ENCODE results near the gene PTPRR. TPM values are rescaled to one million over a fixed set of nuclear protein-coding genes. Genes with fewer than 3 reads are reported as not detected.

The PTPRR gene
- total RNA-seq, 1 donor from 2014 or later = 0.33 TPM

GRCh38 chr12:70628701-70629480 lies 291.6 kb downstream of the PTPRR start:
- peaks cover 56% of the 10 kb centered on the region for H3K36me3 Mint-ChIP-seq (ENCODE audit: low read depth, unreplicated experiment)
- H3K4me3 Mint-ChIP-seq (ENCODE audit: unreplicated experiment) = peak overlapping the region; percentile 27
- H3K9me3 Mint-ChIP-seq (ENCODE audit: unreplicated experiment) = no peaks in the 10 kb centered on the region
- TF ChIP-seq CTCF (IDR thresholded peaks at IDR 0.05; ENCODE audit: unreplicated experiment) = no peak
- peaks cover 63% of the 10 kb centered on the region for H3K4me1 Mint-ChIP-seq (ENCODE audit: unreplicated experiment)
- DNase-seq (ENCODE audit: low spot score) = no peak
- peaks cover 5% of the 10 kb centered on the region for H3K27me3 Mint-ChIP-seq (ENCODE audit: unreplicated experiment)
- H3K27ac Mint-ChIP-seq (ENCODE audit: unreplicated experiment) = no peak overlapping the region

GRCh38 chr12:70627677-70628076 lies 292.9 kb downstream of the PTPRR start:
- Mint-ChIP-seq H3K27me3 (ENCODE audit: unreplicated experiment) (peaks cover 5% of the 10 kb centered on the region), H3K36me3 (ENCODE audit: low read depth, unreplicated experiment) (peaks cover 46% of the 10 kb centered on the region), H3K9me3 (ENCODE audit: unreplicated experiment) (no peaks in the 10 kb centered on the region), H3K4me1 (ENCODE audit: unreplicated experiment) (peaks cover 66% of the 10 kb centered on the region), H3K27ac (ENCODE audit: unreplicated experiment) (no peak overlapping the region), H3K4me3 (ENCODE audit: unreplicated experiment) (no peak overlapping the region)
- no peak for DNase-seq (ENCODE audit: low spot score)
- TF ChIP-seq CTCF (IDR thresholded peaks at IDR 0.05; ENCODE audit: unreplicated experiment) = no peak

- TF ChIP-seq CTCF (IDR thresholded peaks at IDR 0.05; ENCODE audit: unreplicated experiment) = no peak
- H3K9me3 Mint-ChIP-seq (ENCODE audit: unreplicated experiment) = no peaks in the 10 kb centered on the region
Measured at GRCh38 chr12:70626180-70626579, 294.4 kb downstream of the PTPRR start.

GRCh38 chr12:70619471-70620152 lies 300.9 kb downstream of the PTPRR start:
- no peak for TF ChIP-seq CTCF (IDR thresholded peaks at IDR 0.05; ENCODE audit: unreplicated experiment)
- H3K4me3 Mint-ChIP-seq (ENCODE audit: unreplicated experiment) = peak overlapping the region; percentile 16
- H3K27ac Mint-ChIP-seq (ENCODE audit: unreplicated experiment) = peak overlapping the region; percentile 62
- DNase-seq (ENCODE audit: low spot score) = no peak
- peaks cover 75% of the 10 kb centered on the region for H3K4me1 Mint-ChIP-seq (ENCODE audit: unreplicated experiment)
- H3K36me3 Mint-ChIP-seq (ENCODE audit: low read depth, unreplicated experiment) = peaks cover 49% of the 10 kb centered on the region
- peaks cover 1% of the 10 kb centered on the region for H3K27me3 Mint-ChIP-seq (ENCODE audit: unreplicated experiment)
- H3K9me3 Mint-ChIP-seq (ENCODE audit: unreplicated experiment) = no peaks in the 10 kb centered on the region

More at GRCh38 chr12:70626180-70626579, 294.4 kb downstream of the PTPRR start:
- peaks cover 39% of the 10 kb centered on the region for H3K36me3 Mint-ChIP-seq (ENCODE audit: low read depth, unreplicated experiment)
- peaks cover 62% of the 10 kb centered on the region for H3K4me1 Mint-ChIP-seq (ENCODE audit: unreplicated experiment)
- DNase-seq (ENCODE audit: low spot score) = no peak
- H3K27ac Mint-ChIP-seq (ENCODE audit: unreplicated experiment) = no peak overlapping the region
- H3K27me3 Mint-ChIP-seq (ENCODE audit: unreplicated experiment) = peaks cover 5% of the 10 kb centered on the region
- peak overlapping the region; percentile 81 for H3K4me3 Mint-ChIP-seq (ENCODE audit: unreplicated experiment)

GRCh38 chr12:70618371-70618770 lies 302.2 kb downstream of the PTPRR start:
- DNase-seq (ENCODE audit: low spot score) = no peak
- TF ChIP-seq CTCF (IDR thresholded peaks at IDR 0.05; ENCODE audit: unreplicated experiment) = no peak
- no peaks in the 10 kb centered on the region for H3K9me3 Mint-ChIP-seq (ENCODE audit: unreplicated experiment)

More at GRCh38 chr12:70618371-70618770, 302.2 kb downstream of the PTPRR start:
- peak overlapping the region; percentile 16 for H3K4me3 Mint-ChIP-seq (ENCODE audit: unreplicated experiment)
- peaks cover 3% of the 10 kb centered on the region for H3K27me3 Mint-ChIP-seq (ENCODE audit: unreplicated experiment)
- H3K27ac Mint-ChIP-seq (ENCODE audit: unreplicated experiment) = peak overlapping the region; percentile 62
- H3K36me3 Mint-ChIP-seq (ENCODE audit: low read depth, unreplicated experiment) = peaks cover 50% of the 10 kb centered on the region
- peaks cover 74% of the 10 kb centered on the region for H3K4me1 Mint-ChIP-seq (ENCODE audit: unreplicated experiment)

All from endothelial cell (in vitro differentiated cells).